BLaER1 treated with 17β-estradiol and CSF1 and Interleukin-3, amounts not matched to agents 10 nM and 100 nM (cell line): ENCODE measurements around the gene EVPLL.
"Not testable (repeated sequence)": the region's sequence is repeated elsewhere in the genome, so short reads cannot be mapped to it uniquely, and the experiment has no call there.

Experiments
- H3K27ac ChIP-seq, 11 experiments: shearing (Covaris generic); formaldehyde crosslinking; 2 replicates each; pipeline ENCODE4 v1.8.1; 2022
- H3K27me3 ChIP-seq, 11 experiments: shearing (Covaris generic); formaldehyde crosslinking; 2 replicates each; pipeline ENCODE4 v1.8.1; 2022
- H3K36me3 ChIP-seq, 11 experiments: shearing (Covaris generic); formaldehyde crosslinking; 2 replicates each; pipeline ENCODE4 v1.8.1; 2022
- H3K4me1 ChIP-seq, 10 experiments: shearing (Covaris generic); formaldehyde crosslinking; 2 replicates each; pipeline ENCODE4 v1.8.1; 2022
- H3K4me2 ChIP-seq, 11 experiments: shearing (Covaris generic); formaldehyde crosslinking; 2 replicates each; pipeline ENCODE4 v1.8.1; 2022
- H3K4me3 ChIP-seq, 10 experiments: shearing (Covaris generic); formaldehyde crosslinking; 2 replicates each; pipeline ENCODE4 v1.8.1; 2022
- H3K9ac ChIP-seq, 11 experiments: shearing (Covaris generic); formaldehyde crosslinking; 2 replicates each; pipeline ENCODE4 v1.8.1; 2022
- H3K9me3 ChIP-seq, 11 experiments: shearing (Covaris generic); formaldehyde crosslinking; replicated peaks in 1 of 11; 2 replicates each; pipeline ENCODE4 v1.8.1; 2022
- H4K20me1 ChIP-seq, 11 experiments: shearing (Covaris generic); formaldehyde crosslinking; 2 replicates each; pipeline ENCODE4 v1.8.1; 2022

The EVPLL gene

GRCh38 chr17:18410736-18411135, 33.2 kb downstream of the EVPLL start:
- not testable (repeated sequence) for H3K9me3 ChIP-seq, H3K27me3 ChIP-seq, H4K20me1 ChIP-seq, H3K36me3 ChIP-seq
- peak overlapping the region in 8 of 11 experiments; percentile 83 to 87 (median 86); a peak in 14 of 22 replicates for H3K27ac ChIP-seq
- H3K4me3 ChIP-seq: peak overlapping the region; percentile 53 to 73 (median 66)
- H3K9ac ChIP-seq: peak overlapping the region in 8 of 11 experiments; percentile 80 to 87 (median 85); a peak in 15 of 22 replicates
- H3K4me1 ChIP-seq: peaks cover 4 to 19% (median 15%) of the 10 kb centered on the region in 10 experiments; a peak in 17 of 20 replicates
- peak overlapping the region; percentile 56 to 72 (median 64) for H3K4me2 ChIP-seq

- Histone ChIP-seq H3K4me2 (peak overlapping the region in 9 of 11 experiments; percentile 37 to 72 (median 44); a peak in 13 of 22 replicates), H3K4me3 (peak overlapping the region; percentile 53 to 73 (median 66)), H3K4me1 (peaks cover 4 to 19% (median 15%) of the 10 kb centered on the region in 10 experiments; a peak in 17 of 20 replicates), H3K27ac (peak overlapping the region in 10 of 11 experiments; percentile 44 to 87 (median 84); a peak in 19 of 22 replicates), H3K9ac (peak overlapping the region; percentile 51 to 87 (median 83); a peak in 19 of 22 replicates)
- H3K36me3 ChIP-seq, H3K27me3 ChIP-seq, H4K20me1 ChIP-seq, H3K9me3 ChIP-seq: not testable (repeated sequence)
These were observed 33.8 kb downstream of the EVPLL start for GRCh38 chr17:18411377-18411864.

- H3K4me3 ChIP-seq: peak overlapping the region; percentile 53 to 73 (median 66)
- peak overlapping the region in 10 of 11 experiments; percentile 63 to 87 (median 84); a peak in 18 of 22 replicates for H3K9ac ChIP-seq
- H3K9me3 ChIP-seq, H4K20me1 ChIP-seq, H3K36me3 ChIP-seq, H3K27me3 ChIP-seq, H3K4me2 ChIP-seq: not testable (repeated sequence)
- peaks cover 4 to 19% (median 15%) of the 10 kb centered on the region in 10 experiments; a peak in 17 of 20 replicates for H3K4me1 ChIP-seq
- peak overlapping the region in 10 of 11 experiments; percentile 44 to 87 (median 84); a peak in 15 of 22 replicates for H3K27ac ChIP-seq
These were observed 34.5 kb downstream of the EVPLL start for GRCh38 chr17:18412001-18412538.

GRCh38 chr17:18421521-18421920, 43.9 kb downstream of the EVPLL start:
- H3K4me2 ChIP-seq, H3K4me3 ChIP-seq, H3K27me3 ChIP-seq, H3K36me3 ChIP-seq, H3K9ac ChIP-seq, H3K9me3 ChIP-seq, H3K27ac ChIP-seq, H3K4me1 ChIP-seq, H4K20me1 ChIP-seq: not testable (repeated sequence)

- H3K4me2 ChIP-seq, H4K20me1 ChIP-seq, H3K27me3 ChIP-seq, H3K9ac ChIP-seq, H3K4me3 ChIP-seq, H3K27ac ChIP-seq, H3K4me1 ChIP-seq, H3K9me3 ChIP-seq, H3K36me3 ChIP-seq: not testable (repeated sequence)
These were observed 44.9 kb downstream of the EVPLL start for GRCh38 chr17:18422464-18422863.

GRCh38 chr17:18423015-18423414, 45.4 kb downstream of the EVPLL start:
- not testable (repeated sequence) for H3K27me3 ChIP-seq, H3K27ac ChIP-seq, H3K4me3 ChIP-seq, H3K4me2 ChIP-seq, H3K9me3 ChIP-seq, H3K4me1 ChIP-seq, H3K36me3 ChIP-seq, H4K20me1 ChIP-seq, H3K9ac ChIP-seq

GRCh38 chr17:18425593-18425992, 48.0 kb downstream of the EVPLL start:
- not testable (repeated sequence) for H3K36me3 ChIP-seq, H3K9me3 ChIP-seq, H3K27ac ChIP-seq, H3K4me3 ChIP-seq, H3K4me1 ChIP-seq, H3K9ac ChIP-seq, H4K20me1 ChIP-seq, H3K4me2 ChIP-seq, H3K27me3 ChIP-seq

- not testable (repeated sequence) for H3K4me1 ChIP-seq, H3K36me3 ChIP-seq, H3K27me3 ChIP-seq, H3K27ac ChIP-seq, H4K20me1 ChIP-seq, H3K9ac ChIP-seq, H3K4me2 ChIP-seq, H3K4me3 ChIP-seq, H3K9me3 ChIP-seq
These were observed 49.1 kb downstream of the EVPLL start for GRCh38 chr17:18426639-18427038.

GRCh38 chr17:18432206-18432605, 54.6 kb downstream of the EVPLL start:
- H3K9ac ChIP-seq, H3K27ac ChIP-seq, H3K36me3 ChIP-seq, H4K20me1 ChIP-seq, H3K27me3 ChIP-seq, H3K4me3 ChIP-seq, H3K4me1 ChIP-seq, H3K4me2 ChIP-seq, H3K9me3 ChIP-seq: not testable (repeated sequence)
